AG08396 (cell line): Measurements from ENCODE around the gene PARN.
"Not testable (repeated sequence)": the region's sequence is repeated elsewhere in the genome, so short reads cannot be mapped to it uniquely, and the experiment has no call there.

ENCODE experiments used
- DNase-seq: peaks from one replicate; pipeline ENCODE4 v3.0.0; 2012; ENCODE audit warnings: low spot score, mixed read lengths

The PARN gene

DNA sequence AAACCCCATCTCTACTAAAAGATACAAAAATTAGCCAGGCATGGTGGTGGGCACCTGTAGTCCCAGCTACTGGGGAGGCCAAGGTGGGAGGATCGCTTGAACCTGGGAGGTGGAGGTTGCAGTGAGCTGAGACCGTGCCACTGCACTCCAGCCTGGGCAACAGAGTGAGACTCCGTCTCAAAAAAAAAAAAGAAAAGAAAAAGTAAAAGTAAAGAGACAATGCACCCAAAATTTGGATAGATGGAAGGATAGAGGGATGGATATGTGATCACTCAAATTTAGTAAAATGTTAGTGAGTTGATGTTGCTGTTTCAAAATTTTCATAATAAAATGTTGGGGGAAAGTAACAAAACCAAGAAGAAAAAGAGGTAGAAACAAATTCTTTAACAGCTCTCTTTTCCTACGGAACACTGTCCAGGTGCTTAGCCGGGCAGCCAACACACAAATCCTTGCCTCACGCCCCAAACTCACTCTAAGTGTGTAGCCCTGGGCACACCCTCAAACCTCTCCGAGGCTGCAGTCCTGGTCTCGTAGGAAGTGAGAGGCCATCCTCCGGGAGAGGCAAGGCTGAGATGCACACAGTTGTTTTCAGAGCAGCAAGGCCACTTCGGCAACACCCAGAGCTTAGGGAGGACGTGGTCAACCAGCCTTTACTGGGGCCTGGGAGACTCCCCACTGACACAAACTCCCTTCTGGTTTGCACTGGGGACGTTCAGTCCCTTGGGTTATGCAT is 228.9 kb downstream of the PARN start:
- DNase-seq: not testable (repeated sequence)

DNA sequence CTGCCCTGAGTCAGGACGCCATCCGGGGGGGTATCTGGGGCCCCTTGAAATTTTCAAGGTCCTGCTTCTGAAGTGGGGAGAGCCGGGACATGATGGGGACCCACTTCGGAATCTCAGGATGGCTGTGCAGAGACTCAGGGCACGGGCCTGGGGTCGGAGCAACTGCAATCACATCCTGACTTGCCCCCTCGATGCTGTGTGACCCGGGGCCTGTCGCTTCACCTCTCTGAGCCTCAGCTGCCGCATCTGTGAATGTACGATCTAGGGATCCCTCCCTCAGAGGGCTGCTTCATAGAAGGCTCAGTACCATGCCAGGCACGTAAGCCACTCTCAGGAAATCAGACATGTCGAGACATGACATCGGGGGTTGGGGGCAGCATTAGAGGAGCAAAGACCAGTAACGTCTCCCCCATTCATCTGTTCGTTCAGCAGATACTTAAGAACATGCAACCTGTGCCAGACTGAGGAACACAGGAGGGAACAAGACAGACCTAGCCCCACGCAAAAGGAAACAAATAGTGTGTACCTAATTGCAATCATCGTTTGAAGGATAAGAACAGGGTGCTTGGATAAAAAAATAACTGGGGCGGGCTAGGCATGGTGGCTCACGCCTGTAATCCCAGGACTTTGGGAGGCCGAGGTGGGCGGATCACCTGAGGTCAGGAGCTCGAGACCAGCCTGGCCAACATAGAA is 229.6 kb downstream of the PARN start:
- DNase-seq: no peak

GRCh38 chr16:14399378-14400284 is 230.4 kb downstream of the PARN start:
- DNase-seq: peak; percentile 48

- DNase-seq: no peak
Measured at GRCh38 chr16:14398014-14398717, 231.9 kb downstream of the PARN start.

DNA sequence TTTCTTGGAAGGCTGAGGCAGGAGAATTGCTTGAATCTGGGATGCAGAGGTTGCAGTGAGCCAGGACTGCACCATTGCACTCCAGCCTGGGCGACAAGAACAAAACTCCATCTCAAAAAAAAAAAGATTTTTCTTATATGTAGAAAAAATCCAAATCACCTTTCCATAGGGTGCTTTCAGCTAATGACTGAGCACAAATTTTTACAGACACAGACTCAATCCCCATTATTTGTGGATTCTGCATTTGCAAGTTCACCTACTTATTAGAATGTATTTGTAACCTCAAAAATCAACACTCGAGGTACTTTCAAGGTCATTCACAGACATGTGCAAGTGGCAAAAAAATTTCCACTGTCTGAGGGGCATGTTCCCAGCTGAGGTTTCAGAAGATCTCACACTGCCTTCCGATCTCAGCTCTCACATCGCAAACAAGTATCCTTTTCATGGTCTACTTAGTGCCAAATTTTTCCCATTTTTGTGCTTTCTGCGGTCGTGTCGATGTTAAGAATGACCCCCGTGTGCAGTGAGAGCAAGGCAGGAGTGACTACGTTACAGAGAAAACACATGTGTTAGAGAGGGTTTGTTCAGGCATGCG is 234.3 kb downstream of the PARN start:
- DNase-seq: not testable (repeated sequence)

DNA sequence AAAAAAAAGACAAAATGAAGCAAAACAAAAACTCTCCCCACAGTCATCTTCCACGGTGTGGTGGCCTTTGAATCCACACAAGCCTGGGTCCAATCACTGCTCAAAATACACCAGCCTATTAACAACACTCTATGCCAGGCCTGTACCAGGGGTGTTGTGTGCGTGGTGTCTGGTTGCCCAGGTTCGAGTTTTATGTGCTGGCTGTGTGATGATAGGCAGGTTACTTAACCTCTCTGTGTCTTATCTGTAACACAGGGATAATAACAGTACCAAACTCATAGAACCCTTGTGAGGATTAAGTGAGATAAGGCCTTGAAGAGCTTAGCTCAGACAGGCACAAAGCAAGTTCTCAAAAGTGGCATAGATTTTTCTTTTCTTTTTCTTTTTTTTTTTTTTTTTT is 235.2 kb downstream of the PARN start:
- no peak for DNase-seq

GRCh38 chr16:14392960-14393359 is 237.1 kb downstream of the PARN start:
- DNase-seq: no peak

GRCh38 chr16:14389359-14389758 is 240.7 kb downstream of the PARN start:
- DNase-seq: no peak

DNA sequence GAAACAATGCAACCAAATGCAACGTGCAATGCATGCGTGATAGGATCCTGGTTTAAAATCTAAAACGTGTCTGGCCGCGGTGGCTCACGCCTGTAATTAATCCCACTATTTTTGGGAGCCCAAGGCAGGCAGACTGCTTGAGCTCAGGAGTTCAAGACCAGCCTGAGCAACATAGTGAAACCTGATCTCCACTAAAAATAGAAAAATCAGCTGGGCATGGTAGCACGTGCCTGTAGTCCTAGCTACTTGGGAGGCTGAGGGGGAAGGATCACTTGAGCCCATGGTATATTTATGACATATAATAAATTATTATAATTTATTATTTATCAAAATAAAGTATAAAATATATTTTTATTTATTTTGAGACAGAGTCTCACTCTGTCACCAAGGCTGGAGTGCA is 241.8 kb downstream of the PARN start:
- no peak for DNase-seq

DNA sequence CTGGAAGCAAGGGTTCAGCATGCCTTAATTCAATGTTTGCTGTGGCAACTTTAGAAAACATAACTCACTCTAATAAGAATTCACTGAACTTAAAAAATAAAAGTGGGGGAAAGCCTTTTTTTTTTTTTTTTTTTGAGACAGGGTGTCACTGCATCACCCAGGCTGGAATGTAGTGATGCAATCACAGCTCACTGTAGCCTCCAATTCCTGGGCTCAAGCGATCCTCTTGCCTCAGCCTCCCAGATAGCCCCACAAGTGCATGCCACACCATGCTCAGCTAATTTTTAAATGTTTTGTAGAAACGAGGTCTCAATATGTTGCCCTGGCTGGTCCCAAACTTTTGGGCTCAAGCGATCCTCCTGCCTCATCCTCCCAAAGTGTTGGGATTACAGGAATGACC is 243.9 kb downstream of the PARN start:
- no peak for DNase-seq
